H1 (cell line): Measurements from ENCODE around the gene AIFM2. TPM values are rescaled to one million over a fixed set of nuclear protein-coding genes. Genes with fewer than 3 reads are reported as not detected.

Experiments used
- CTCF ChIA-PET: fragments of 300-600 bp; sonication (Branson Sonifier 250); formaldehyde crosslinking; loops from one replicate; lab custom pipeline; 2021; ENCODE audit not compliant: partially characterized antibody; lab: Charles Lee
- POLR2A ChIA-PET: fragments of 300-600 bp; sonication (Branson Sonifier 250); formaldehyde crosslinking; loops from one replicate; lab custom pipeline; 2021; ENCODE audit warnings: inconsistent platforms; ENCODE audit not compliant: partially characterized antibody; lab: Charles Lee
- DNase-seq, 2 experiments: peaks; one replicate each; pipeline versions ENCODE4 v3.0.0 to v3.0.0-alpha.2; 2010 to 2022; ENCODE audit warnings: low spot score in 2 of 2, low read depth in 1 of 2, mixed read lengths in 1 of 2
- FAIRE-seq: peaks from 2 replicates; lab custom pipeline; 2011; peaks lifted over from hg19 to GRCh38; lab: Jason Lieb, UNC
- H2AFZ ChIP-seq: 2 replicates; pipeline ENCODE4 v1.8.1; 2012; ENCODE audit warnings: low read length, inconsistent platforms
- H2AK5ac ChIP-seq: 2 replicates; pipeline ENCODE4 v1.6.1; 2013; ENCODE audit warnings: low read depth, low read length
- H2BK120ac ChIP-seq: replicated peaks from 2 replicates; pipeline ENCODE3; 2013; ENCODE audit warnings: low read depth, low read length, inconsistent platforms
- H2BK12ac ChIP-seq: 2 replicates; pipeline ENCODE4 v1.6.1; 2013; ENCODE audit warnings: low read depth, low read length
- H2BK15ac ChIP-seq: 2 replicates; pipeline ENCODE4 v1.6.1; 2013; ENCODE audit warnings: low read length
- H2BK20ac ChIP-seq: 2 replicates; pipeline ENCODE4 v1.6.1; 2013; ENCODE audit warnings: low read length
- H2BK5ac ChIP-seq: 2 replicates; pipeline ENCODE4 v1.6.1; 2013; ENCODE audit warnings: low read depth, low read length
- H3K14ac ChIP-seq: 2 replicates; pipeline ENCODE4 v1.6.1; 2013; ENCODE audit warnings: inconsistent platforms; ENCODE audit not compliant: insufficient read length
- H3K18ac ChIP-seq: 2 replicates; pipeline ENCODE4 v1.6.1; 2013; ENCODE audit warnings: low read length; ENCODE audit errors: extremely low read depth
- H3K23ac ChIP-seq: 2 replicates; pipeline ENCODE4 v1.6.1; 2013; ENCODE audit warnings: inconsistent platforms; ENCODE audit not compliant: insufficient read length
- H3K23me2 ChIP-seq: 2 replicates; pipeline ENCODE4 v1.6.1; 2013; ENCODE audit warnings: low read depth, low read length
- H3K27ac ChIP-seq: 2 replicates; pipeline ENCODE4 v1.6.1; 2011; ENCODE audit warnings: low read depth, low read length, inconsistent platforms
- H3K27me3 ChIP-seq, 4 experiments: replicated peaks in 1 of 4; 1 replicate in 1 of 4; 2 replicates in 3 of 4; pipeline versions ENCODE4 v1.6.1 to v1.8.1; 2011 to 2013; ENCODE audit warnings: low read length in 3 of 4, mild to moderate bottlenecking in 3 of 4, inconsistent platforms in 2 of 4, mixed read lengths in 2 of 4, moderate library complexity in 1 of 4; ENCODE audit not compliant: control insufficient read depth in 3 of 4, insufficient read depth in 3 of 4; ENCODE audit errors: extremely low read depth in 1 of 4
- H3K36me3 ChIP-seq, 4 experiments: 2 replicates each; pipeline versions ENCODE4 v1.6.1 to v1.8.1; 2011 to 2013; ENCODE audit warnings: mild to moderate bottlenecking in 4 of 4, low read length in 3 of 4, moderate library complexity in 2 of 4, control low read depth in 1 of 4, inconsistent platforms in 1 of 4; ENCODE audit not compliant: insufficient read depth in 4 of 4, control insufficient read depth in 2 of 4
- H3K4ac ChIP-seq: replicated peaks from 2 replicates; pipeline ENCODE3; 2013; ENCODE audit warnings: low read length, low read depth, mixed read lengths, inconsistent platforms; ENCODE audit not compliant: insufficient read length
- H3K4me1 ChIP-seq, 4 experiments: replicated peaks in 1 of 4; 1 replicate in 1 of 4; 2 replicates in 3 of 4; pipeline versions ENCODE4 v1.6.1 to v1.8.1; 2011 to 2013; ENCODE audit warnings: low read length in 3 of 4, inconsistent platforms in 2 of 4, mixed read lengths in 1 of 4; ENCODE audit not compliant: insufficient read depth in 4 of 4, control insufficient read depth in 3 of 4
- H3K4me2 ChIP-seq, 2 experiments: 2 replicates each; pipeline versions ENCODE4 v1.6.1 to v1.8.1; 2011 to 2013; ENCODE audit warnings: low read depth in 2 of 2, low read length in 2 of 2, control low read depth in 1 of 2, inconsistent platforms in 1 of 2, mild to moderate bottlenecking in 1 of 2; ENCODE audit not compliant: insufficient read depth in 1 of 2
- H3K4me3 ChIP-seq, 4 experiments: fragments of 200-600, 300-600 bp in 1 of 4; sonication (generic), shearing (Covaris generic), sonication (Bioruptor Twin) in 1 of 4; 2 replicates each; pipeline versions ENCODE4 v1.5.1 to v1.8.1; 2011 to 2016; ENCODE audit warnings: low read length in 4 of 4, low read depth in 3 of 4, control low read depth in 2 of 4, inconsistent platforms in 2 of 4, mild to moderate bottlenecking in 2 of 4, mixed read lengths in 1 of 4, moderate library complexity in 1 of 4; ENCODE audit not compliant: insufficient read depth in 2 of 4; ENCODE audit errors: extremely low read depth in 1 of 4
- H3K56ac ChIP-seq: replicated peaks from 2 replicates; pipeline ENCODE3; 2013; ENCODE audit warnings: low read depth, mild to moderate bottlenecking, mixed read lengths, low read length, inconsistent platforms; ENCODE audit not compliant: insufficient read length
- H3K79me1 ChIP-seq: 2 replicates; pipeline ENCODE4 v1.6.1; 2013; ENCODE audit warnings: low read depth, low read length, control low read depth
- H3K79me2 ChIP-seq, 2 experiments: 2 replicates each; pipeline versions ENCODE4 v1.6.1 to v1.8.1; 2012 to 2013; ENCODE audit warnings: low read length in 2 of 2, mild to moderate bottlenecking in 2 of 2, inconsistent platforms in 1 of 2; ENCODE audit not compliant: insufficient read depth in 2 of 2, control insufficient read depth in 1 of 2
- H3K9ac ChIP-seq, 4 experiments: replicated peaks in 1 of 4; 1 replicate in 1 of 4; 2 replicates in 3 of 4; pipeline versions ENCODE4 v1.6.1 to v1.8.1; 2011 to 2013; ENCODE audit warnings: low read depth in 3 of 4, low read length in 3 of 4, control low read depth in 2 of 4, mild to moderate bottlenecking in 2 of 4, moderate library complexity in 2 of 4, inconsistent platforms in 1 of 4; ENCODE audit errors: extremely low read depth in 1 of 4
- H3K9me3 ChIP-seq, 2 experiments: 2 replicates each; pipeline versions ENCODE4 v1.6.1 to v1.8.1; 2012 to 2013; ENCODE audit warnings: mild to moderate bottlenecking in 2 of 2, moderate library complexity in 2 of 2, control low read depth in 1 of 2, inconsistent platforms in 1 of 2, low read depth in 1 of 2, low read length in 1 of 2, mixed read lengths in 1 of 2; ENCODE audit not compliant: insufficient read depth in 2 of 2
- H4K20me1 ChIP-seq, 2 experiments: replicated peaks in 1 of 2; 2 replicates each; pipeline versions ENCODE3 to v1.8.1; 2011 to 2013; ENCODE audit warnings: inconsistent platforms in 2 of 2, low read length in 2 of 2, mild to moderate bottlenecking in 1 of 2; ENCODE audit not compliant: insufficient read depth in 2 of 2, control insufficient read depth in 1 of 2
- H4K5ac ChIP-seq: 2 replicates; pipeline ENCODE4 v1.6.1; 2013; ENCODE audit warnings: low read length, low read depth, mixed read lengths, inconsistent platforms; ENCODE audit not compliant: insufficient read length
- H4K8ac ChIP-seq: 2 replicates; pipeline ENCODE4 v1.8.0; 2013; ENCODE audit warnings: mild to moderate bottlenecking, moderate library complexity, low read length, inconsistent platforms; ENCODE audit not compliant: insufficient read depth; ENCODE audit errors: extremely low read depth
- H4K91ac ChIP-seq: replicated peaks from 2 replicates; pipeline ENCODE3; 2013; ENCODE audit warnings: low read length, mixed read lengths, inconsistent platforms; ENCODE audit not compliant: insufficient read length
- ATF3 ChIP-seq: IDR thresholded peaks from 2 replicates; pipeline ENCODE4 v1.6.1; 2011; ENCODE audit warnings: low read depth, mild to moderate bottlenecking, low read length; ENCODE audit not compliant: insufficient read depth
- CHD2 ChIP-seq: IDR thresholded peaks from 2 replicates; pipeline ENCODE4 v1.6.1; 2012; ENCODE audit warnings: low read length, improper control_type of control experiment
- GTF2F1 ChIP-seq: IDR thresholded peaks from 2 replicates; pipeline ENCODE4 v1.6.1; 2012; ENCODE audit warnings: low read depth, low read length, improper control_type of control experiment, borderline replicate concordance
- HDAC2 ChIP-seq, 2 experiments: fragments of 300-600 bp in 1 of 2; sonication (generic) in 1 of 2; IDR thresholded peaks; 2 replicates each; pipeline ENCODE4 v1.6.1; 2011 to 2012; ENCODE audit warnings: low read depth in 2 of 2, low read length in 2 of 2, mild to moderate bottlenecking in 2 of 2, moderate library complexity in 2 of 2, borderline replicate concordance in 1 of 2, inconsistent platforms in 1 of 2
- MAFK ChIP-seq: IDR thresholded peaks from 2 replicates; pipeline ENCODE4 v1.6.1; 2012; ENCODE audit warnings: low read depth, mild to moderate bottlenecking, improper control_type of control experiment, low read length
- MAX ChIP-seq: IDR thresholded peaks from 2 replicates; pipeline ENCODE4 v1.6.1; 2012; ENCODE audit warnings: inconsistent platforms
- PHF8 ChIP-seq: fragments of 200-600 bp; sonication (generic); conservative IDR thresholded peaks from 2 replicates; pipeline ENCODE4 v1.7.1; 2012; ENCODE audit warnings: low read depth, mild to moderate bottlenecking, inconsistent platforms, low read length, moderate library complexity
- POLR2AphosphoS5 ChIP-seq: IDR thresholded peaks from 2 replicates; pipeline ENCODE4 v1.6.1; 2011; ENCODE audit warnings: low read depth, low read length
- RNF2 ChIP-seq: fragments of 200-900, 300-1000 bp; sonication (generic); IDR thresholded peaks from 2 replicates; pipeline ENCODE4 v1.7.1; 2016; ENCODE audit warnings: borderline replicate concordance, low read depth, mild to moderate bottlenecking, antibody characterized with exemption, low read length; ENCODE audit not compliant: poor library complexity, severe bottlenecking; ENCODE audit errors: missing control alignments
- SAP30 ChIP-seq: fragments of 300-600 bp; sonication (generic); IDR thresholded peaks from 2 replicates; pipeline ENCODE4 v1.7.1; 2012; ENCODE audit warnings: low read length, moderate library complexity, mild to moderate bottlenecking, inconsistent platforms; ENCODE audit not compliant: insufficient read depth, insufficient replicate concordance
- SIN3A ChIP-seq, 2 experiments: IDR thresholded peaks in 1 of 2; conservative IDR thresholded peaks in 1 of 2; 2 replicates each; pipeline ENCODE4 v1.6.1; 2011 to 2012; ENCODE audit warnings: low read length in 2 of 2, improper control_type of control experiment in 1 of 2, low read depth in 1 of 2, mild to moderate bottlenecking in 1 of 2
- SP2 ChIP-seq: IDR thresholded peaks from 2 replicates; pipeline ENCODE4 v1.6.1; 2012; ENCODE audit warnings: mild to moderate bottlenecking, low read length, inconsistent platforms
- WGBS, 2 experiments: shearing (Covaris generic) in 1 of 2; methylation state at CpG; one replicate each; pipeline versions ENCODE4 v1.1.6 to v1.1.7; 2013 to 2015; ENCODE audit warnings: low lambda C conversion rate in 2 of 2, mixed read lengths in 2 of 2, inconsistent platforms in 1 of 2, low coverage in 1 of 2, missing lambda C conversion rate in 1 of 2; ENCODE audit not compliant: insufficient replicate concordance in 2 of 2, insufficient coverage in 1 of 2, insufficient read length in 1 of 2; ENCODE audit errors: extremely low coverage in 1 of 2, missing lambda C conversion rate in 1 of 2; 5-methylcytosine and 5-hydroxymethylcytosine counted together
- polyA plus RNA-seq, 7 experiments: library from polyadenylated mRNA; depleted of rRNA in 3 of 7; stranded (reverse) in 5 of 7; unstranded in 2 of 7; fragments of >200 nt in 5 of 7; fragments of 200-250 nt in 2 of 7; gene quantifications; 1 replicate in 5 of 7; 2 replicates in 1 of 7; 4 replicates in 1 of 7; pipeline versions ENCODE4 v1.2.1 to v1.2.3, GENCODE V29; 2011 to 2013; ENCODE audit warnings: missing spikeins in 2 of 7, mixed read lengths in 2 of 7
- total RNA-seq: library from RNA; stranded (reverse); fragmentation: NEBNext Ultra II Directional; extraction: Animal tissue kit (Norgen Biotek cat#: 25700); gene quantifications from 2 replicates; pipeline ENCODE4 v1.2.1, GENCODE V29; 2021

AIFM2 gene
- total and polyA plus RNA-seq, 2 of the 8 experiments (the other 6 are each of a cell fraction or from before 2014, with no cell fraction given), result 4.0 TPM

- Histone ChIP-seq H2BK20ac (no peak overlapping the region), H3K23me2 (no peaks in the 10 kb centered on the region), H3K36me3 (no peaks in the 10 kb centered on the region), H3K27me3 (no peaks in the 10 kb centered on the region; a peak in 1 of 7 replicates), H3K23ac (no peak overlapping the region), H4K91ac (no peak overlapping the region), H3K18ac (no peak overlapping the region), H3K4me3 (no peak overlapping the region), H3K9me3 (no peaks in the 10 kb centered on the region), H3K4me2 (no peak overlapping the region), H4K8ac (no peak overlapping the region), H2BK5ac (no peak overlapping the region), H3K79me1 (no peaks in the 10 kb centered on the region), H3K4ac (no peak overlapping the region), H2BK120ac (no peak overlapping the region), H4K5ac (no peak overlapping the region), H3K9ac (no peak overlapping the region), H3K14ac (no peak overlapping the region), H4K20me1 (no peaks in the 10 kb centered on the region), H3K56ac (no peak overlapping the region), H3K4me1 (peaks cover 0 to 2% (median 0%) of the 10 kb centered on the region in 4 experiments; a peak in 1 of 7 replicates), H2BK15ac (no peak overlapping the region), H3K79me2 (no peaks in the 10 kb centered on the region), H2AK5ac (no peak overlapping the region), H2BK12ac (no peak overlapping the region), H2AFZ (no peak overlapping the region), H3K27ac (no peak overlapping the region)
- 65% methylated on average over 3 of the region's 3 CpGs; no CpG with 5 or more reads in 1 of the 2 experiments for WGBS, 2 experiments
- no peak for FAIRE-seq
- POLR2A ChIA-PET, result no interaction called here
- DNase-seq, result no peak
- CTCF ChIA-PET, result interaction anchor here (0.6 to 13.4 kb wide), 3 partner anchors 18 to 130 kb away, joined by 3 to 155 read pairs (median 3); no protein-coding TSS in a partner anchor
- TF ChIP-seq PHF8 (no peak), CHD2 (no peak), ATF3 (no peak), SAP30 (no peak), GTF2F1 (no peak), MAFK (no peak), SIN3A (conservative IDR thresholded peaks at IDR 0.05 in 1 of 2, IDR thresholded peaks at IDR 0.05 in 1 of 2; ENCODE audit: low read depth in 1 of 2, low read length in 2 of 2) (no peak), RNF2 (no peak), POLR2AphosphoS5 (no peak), SP2 (no peak), MAX (no peak), HDAC2 (IDR thresholded peaks at IDR 0.05; ENCODE audit: borderline replicate concordance in 1 of 2, low read depth in 2 of 2, low read length in 2 of 2) (no peak)
Observed at GRCh38 chr10:70101668-70102067, 31.0 kb downstream of the AIFM2 start.
